Muscle of leg (tissue), 11 donors: ENCODE data around the gene THSD4. TPM values are rescaled to one million over a fixed set of nuclear protein-coding genes. Genes with fewer than 3 reads are reported as not detected.

Experiments
- DNase-seq: peaks from one replicate; pipeline ENCODE4 v3.0.0; 2013
- H3K27ac ChIP-seq: one replicate; pipeline ENCODE4 v1.5.1; 2013; ENCODE audit warnings: mild to moderate bottlenecking, low read length, control low read depth
- H3K27me3 ChIP-seq: one replicate; pipeline ENCODE4 v1.6.1; 2013; ENCODE audit warnings: low read length; ENCODE audit not compliant: control insufficient read depth, insufficient read depth
- H3K36me3 ChIP-seq: one replicate; pipeline ENCODE4 v1.6.1; 2013; ENCODE audit warnings: low read length; ENCODE audit not compliant: control insufficient read depth, insufficient read depth
- H3K4me1 ChIP-seq: one replicate; pipeline ENCODE4 v1.6.1; 2013; ENCODE audit warnings: low read length; ENCODE audit not compliant: control insufficient read depth, insufficient read depth
- H3K4me3 ChIP-seq: one replicate; pipeline ENCODE4 v1.5.1; 2013; ENCODE audit warnings: low read length, control low read depth
- H3K9me3 ChIP-seq: replicated peaks from 2 replicates; pipeline ENCODE4 v1.6.1; 2013; ENCODE audit warnings: low read depth, low read length; ENCODE audit not compliant: control insufficient read depth
- WGBS: methylation state at CpG from one replicate; pipeline ENCODE4 v1.1.5; 2013; ENCODE audit warnings: missing lambda C conversion rate; ENCODE audit not compliant: insufficient coverage; 5-methylcytosine and 5-hydroxymethylcytosine counted together
- polyA plus RNA-seq, 8 donors: library from polyadenylated mRNA; unstranded; fragments of 120-200 nt; gene quantifications; one replicate each; pipeline versions ENCODE4 v1.2.1 to v1.2.3, GENCODE V29; 2013; ENCODE audit warnings: inconsistent platforms in 1 of 8, low replicate concordance in 1 of 8; ENCODE audit not compliant: insufficient read length in 8 of 8, insufficient read depth in 1 of 8
- total RNA-seq: library from RNA; stranded (reverse); fragments of 120-200 nt; gene quantifications from one replicate; pipeline ENCODE4 v1.2.4, GENCODE V29; 2013

Gene THSD4
- total and polyA plus RNA-seq, 9 donors = 17.6 to 33.8 (median 25.5) TPM

GRCh38 chr15:71646767-71647486 lies 531.7 kb downstream of the THSD4 start:
- peaks cover 2% of the 10 kb centered on the region for H3K4me1 ChIP-seq
- H3K27me3 ChIP-seq = no peaks in the 10 kb centered on the region
- peaks cover 1% of the 10 kb centered on the region for H3K9me3 ChIP-seq
- 100% methylated on average over 1 of the region's 5 CpGs for WGBS
- no peak overlapping the region for H3K27ac ChIP-seq
- no peak for DNase-seq
- H3K36me3 ChIP-seq = no peaks in the 10 kb centered on the region
- H3K4me3 ChIP-seq = no peak overlapping the region

GRCh38 chr15:71647487-71647808 lies 532.2 kb downstream of the THSD4 start:
- DNase-seq = peak; percentile 65
- Histone ChIP-seq H3K9me3 (no peaks in the 10 kb centered on the region), H3K27me3 (no peaks in the 10 kb centered on the region), H3K36me3 (no peaks in the 10 kb centered on the region), H3K27ac (no peak overlapping the region), H3K4me1 (peaks cover 2% of the 10 kb centered on the region), H3K4me3 (no peak overlapping the region)
- WGBS = no CpG with 5 or more reads among the region's 4 CpGs

GRCh38 chr15:71648095-71648494 lies 532.8 kb downstream of the THSD4 start:
- no peaks in the 10 kb centered on the region for H3K36me3 ChIP-seq
- no peak overlapping the region for H3K27ac ChIP-seq
- H3K27me3 ChIP-seq = no peaks in the 10 kb centered on the region
- WGBS = no CpG with 5 or more reads among the region's 3 CpGs
- peaks cover 2% of the 10 kb centered on the region for H3K4me1 ChIP-seq
- no peaks in the 10 kb centered on the region for H3K9me3 ChIP-seq
- DNase-seq = no peak
- no peak overlapping the region for H3K4me3 ChIP-seq

- Histone ChIP-seq H3K4me3 (no peak overlapping the region), H3K4me1 (peaks cover 4% of the 10 kb centered on the region), H3K27ac (no peak overlapping the region), H3K9me3 (no peaks in the 10 kb centered on the region), H3K27me3 (no peaks in the 10 kb centered on the region), H3K36me3 (no peaks in the 10 kb centered on the region)
- DNase-seq = no peak
- 94% methylated on average over 3 of the region's 3 CpGs for WGBS
These were observed 534.6 kb downstream of the THSD4 start for GRCh38 chr15:71649894-71650293.

GRCh38 chr15:71650603-71651002 lies 535.3 kb downstream of the THSD4 start:
- WGBS = 79% methylated on average over 6 of the region's 9 CpGs
- Histone ChIP-seq H3K4me3 (no peak overlapping the region), H3K27ac (no peak overlapping the region), H3K9me3 (no peaks in the 10 kb centered on the region), H3K27me3 (no peaks in the 10 kb centered on the region), H3K4me1 (peaks cover 4% of the 10 kb centered on the region), H3K36me3 (no peaks in the 10 kb centered on the region)
- DNase-seq = no peak

GRCh38 chr15:71651750-71652186 lies 536.5 kb downstream of the THSD4 start:
- H3K27ac ChIP-seq = no peak overlapping the region
- peak; percentile 63 for DNase-seq
- H3K36me3 ChIP-seq = no peaks in the 10 kb centered on the region
- 70% methylated on average over 4 of the region's 5 CpGs for WGBS
- H3K27me3 ChIP-seq = no peaks in the 10 kb centered on the region
- H3K4me1 ChIP-seq = peaks cover 4% of the 10 kb centered on the region
- no peaks in the 10 kb centered on the region for H3K9me3 ChIP-seq
- H3K4me3 ChIP-seq = no peak overlapping the region

- Histone ChIP-seq H3K27ac (peak overlapping the region; percentile 68), H3K4me3 (no peak overlapping the region), H3K9me3 (no peaks in the 10 kb centered on the region), H3K4me1 (peaks cover 4% of the 10 kb centered on the region), H3K36me3 (no peaks in the 10 kb centered on the region), H3K27me3 (no peaks in the 10 kb centered on the region)
- peak; percentile 84 for DNase-seq
- WGBS = no CpG with 5 or more reads among the region's 8 CpGs
These were observed 538.9 kb downstream of the THSD4 start for GRCh38 chr15:71654042-71654719.

- H3K36me3 ChIP-seq = no peaks in the 10 kb centered on the region
- DNase-seq = peak; percentile 90
- H3K27me3 ChIP-seq = no peaks in the 10 kb centered on the region
- peak overlapping the region; percentile 68 for H3K27ac ChIP-seq
- no peaks in the 10 kb centered on the region for H3K9me3 ChIP-seq
- no peak overlapping the region for H3K4me3 ChIP-seq
- WGBS = 92% methylated on average over 2 of the region's 3 CpGs
- H3K4me1 ChIP-seq = peaks cover 4% of the 10 kb centered on the region
These were observed 539.5 kb downstream of the THSD4 start for GRCh38 chr15:71654720-71655174.

GRCh38 chr15:71656425-71656824 lies 541.2 kb downstream of the THSD4 start:
- no peak for DNase-seq
- H3K9me3 ChIP-seq = no peaks in the 10 kb centered on the region
- H3K36me3 ChIP-seq = no peaks in the 10 kb centered on the region
- no peaks in the 10 kb centered on the region for H3K27me3 ChIP-seq
- WGBS = 70% methylated on average over 4 of the region's 4 CpGs
- H3K4me3 ChIP-seq = no peak overlapping the region
- H3K4me1 ChIP-seq = peaks cover 4% of the 10 kb centered on the region
- no peak overlapping the region for H3K27ac ChIP-seq

GRCh38 chr15:71657141-71657540 lies 541.9 kb downstream of the THSD4 start:
- H3K9me3 ChIP-seq = no peaks in the 10 kb centered on the region
- peaks cover 2% of the 10 kb centered on the region for H3K4me1 ChIP-seq
- no peak for DNase-seq
- no peaks in the 10 kb centered on the region for H3K27me3 ChIP-seq
- H3K27ac ChIP-seq = no peak overlapping the region
- no peaks in the 10 kb centered on the region for H3K36me3 ChIP-seq
- WGBS = 100% methylated on average over 2 of the region's 2 CpGs
- H3K4me3 ChIP-seq = no peak overlapping the region
